SKM-1 treated with dmso at 0.1 percent for 144 hours (cell line): ENCODE results near the gene GFPT2.
A peak's percentile ranks its signal among the peaks of the same experiment; 100 is the strongest.

ENCODE experiments used
- DNase-seq: peaks from one replicate; lab custom pipeline; 2025; ENCODE audit not compliant: unreplicated experiment; lab: John Stamatoyannopoulos, UW

GFPT2 gene

DNA sequence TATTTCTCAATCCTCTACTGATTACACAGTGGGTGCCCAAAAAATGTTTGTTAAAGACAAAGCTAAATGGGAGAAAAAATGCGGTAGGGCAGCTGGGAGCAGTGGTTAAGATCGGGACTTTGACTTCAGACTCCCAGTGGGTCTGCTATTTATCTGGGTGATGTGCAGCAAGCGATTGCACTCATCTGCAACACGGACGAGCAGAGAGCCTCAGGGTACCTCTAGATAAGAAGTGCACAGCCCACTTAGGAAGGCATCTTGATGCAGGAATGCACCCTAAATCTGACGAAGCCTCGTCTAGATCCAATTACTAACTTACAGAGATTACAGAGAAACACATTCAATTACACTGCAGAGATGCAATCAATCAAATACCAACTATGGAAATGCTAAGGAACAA lies 65.3 kb downstream of the GFPT2 start:
- DNase-seq, result no peak

DNA sequence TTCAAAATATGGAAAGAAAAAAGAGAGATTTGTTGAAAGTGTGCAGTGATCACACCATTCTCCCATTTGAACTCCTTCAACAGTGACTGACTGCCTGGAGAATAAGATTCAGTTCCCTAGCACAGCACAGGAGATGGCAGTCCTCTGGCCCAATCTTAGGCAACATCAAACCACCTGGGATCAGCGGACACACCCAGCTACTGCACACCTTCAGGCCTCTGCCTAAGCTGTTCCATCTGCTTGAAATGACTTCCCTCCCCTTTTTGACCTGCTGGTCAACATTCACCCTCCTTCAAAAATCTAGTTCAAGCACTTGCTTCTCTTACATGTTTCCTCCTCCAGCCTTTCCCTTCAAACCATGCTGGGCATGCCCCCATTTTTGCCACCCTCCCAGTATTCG lies 65.7 kb downstream of the GFPT2 start:
- no peak for DNase-seq

DNA sequence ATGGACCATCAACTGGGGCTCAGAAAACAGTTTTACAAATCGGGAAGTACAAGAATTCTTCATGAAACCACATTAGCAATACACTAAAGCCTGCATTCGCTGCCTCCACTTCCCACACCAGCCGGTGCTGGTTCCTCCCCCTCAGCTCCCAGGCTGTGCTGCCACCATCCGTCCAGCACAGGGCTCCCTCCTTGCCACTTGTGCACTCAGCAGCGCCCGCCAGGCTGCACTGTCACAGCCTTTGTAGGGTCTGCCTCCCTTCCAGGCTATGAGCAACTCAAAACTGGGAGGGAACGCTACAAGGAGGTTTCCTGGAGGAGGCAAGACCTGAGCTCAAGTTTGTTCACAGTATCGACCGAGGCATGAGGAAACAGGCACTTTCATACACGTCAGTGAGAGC lies 69.0 kb downstream of the GFPT2 start:
- DNase-seq, result peak; percentile 50

DNA sequence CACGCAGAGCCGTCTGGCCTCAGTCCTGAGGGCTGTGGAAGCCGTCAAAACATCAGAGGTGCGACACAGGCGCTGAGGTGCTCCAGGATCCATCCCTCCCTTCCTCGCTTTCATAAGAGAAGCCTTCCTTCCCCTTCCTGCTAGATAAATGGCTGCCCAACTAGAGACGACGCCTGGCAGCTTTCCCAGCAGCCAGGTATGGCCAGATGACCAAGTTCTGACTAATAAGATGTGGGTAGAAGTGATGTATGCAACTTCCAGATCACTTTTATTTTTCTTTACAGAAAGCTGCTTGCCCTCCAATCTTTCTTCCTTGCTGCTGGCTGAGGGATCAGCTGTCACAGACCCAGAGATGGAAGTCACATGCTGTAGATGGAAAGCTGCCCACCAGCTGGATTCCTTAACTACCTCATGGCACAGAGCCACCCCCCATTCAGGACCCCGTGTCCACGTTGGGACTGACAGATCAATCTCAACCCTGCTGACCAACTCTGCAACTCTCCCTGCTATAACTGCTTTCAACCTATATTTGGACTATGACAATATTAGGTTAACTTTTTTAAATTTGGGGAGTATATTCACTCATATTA lies 70.0 kb downstream of the GFPT2 start:
- no peak for DNase-seq

DNA sequence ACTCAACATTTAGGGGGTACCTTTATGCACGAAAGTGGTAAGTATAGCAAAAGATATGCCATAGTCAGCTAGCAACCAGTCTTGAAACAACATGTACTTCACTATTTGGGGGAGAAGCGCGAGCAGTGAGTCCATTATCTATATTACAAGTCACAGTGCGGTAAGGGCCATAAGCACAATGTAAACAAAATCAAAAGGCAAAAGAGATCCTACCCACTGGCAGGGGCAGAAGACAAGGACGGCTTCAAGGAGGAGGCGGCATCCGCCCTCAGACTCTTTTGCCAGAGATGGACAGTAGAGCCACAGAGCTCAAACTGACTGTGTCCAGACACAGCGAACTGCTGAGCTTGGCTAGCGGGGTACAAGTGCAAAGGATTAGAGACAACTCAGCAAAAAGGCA lies 70.9 kb downstream of the GFPT2 start:
- no peak for DNase-seq

DNA sequence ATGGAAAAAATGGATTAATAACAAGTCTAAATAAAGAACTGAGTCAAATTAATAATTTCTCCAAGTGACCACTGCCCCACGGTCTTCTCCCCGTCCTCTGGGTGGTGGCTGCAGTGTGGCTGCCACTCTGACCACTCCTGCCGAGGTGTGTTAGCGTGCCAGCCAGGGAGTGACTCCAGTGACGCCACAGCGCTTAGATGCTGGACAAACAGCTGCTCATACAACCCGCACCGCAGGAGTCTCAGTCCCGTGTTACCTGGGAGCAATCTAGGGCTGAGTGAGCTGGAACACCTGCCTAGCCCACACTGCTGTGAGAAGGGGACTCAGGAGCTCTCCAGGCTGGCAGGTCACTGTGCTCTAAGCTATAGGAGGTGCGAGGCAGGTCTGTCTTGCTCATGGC lies 71.4 kb downstream of the GFPT2 start:
- no peak for DNase-seq

DNA sequence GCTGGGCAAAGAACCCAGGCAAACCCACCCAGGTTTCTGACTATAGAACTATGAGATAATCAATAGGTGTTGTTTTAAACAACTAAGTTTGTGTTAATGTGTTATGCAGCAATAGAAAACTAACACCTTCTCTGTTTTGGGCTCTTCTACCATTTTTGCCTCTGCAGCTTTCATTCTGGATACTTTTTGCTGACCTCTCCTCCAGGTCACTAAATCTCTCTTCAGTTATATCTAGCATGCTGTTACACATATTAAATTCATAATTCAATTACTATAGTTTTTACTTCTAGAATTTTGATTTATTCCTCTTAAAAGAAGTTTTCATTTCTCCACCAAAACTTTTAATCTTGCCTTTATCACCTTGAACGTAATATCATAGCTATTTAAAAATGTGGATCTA lies 78.4 kb downstream of the GFPT2 start:
- no peak for DNase-seq

DNA sequence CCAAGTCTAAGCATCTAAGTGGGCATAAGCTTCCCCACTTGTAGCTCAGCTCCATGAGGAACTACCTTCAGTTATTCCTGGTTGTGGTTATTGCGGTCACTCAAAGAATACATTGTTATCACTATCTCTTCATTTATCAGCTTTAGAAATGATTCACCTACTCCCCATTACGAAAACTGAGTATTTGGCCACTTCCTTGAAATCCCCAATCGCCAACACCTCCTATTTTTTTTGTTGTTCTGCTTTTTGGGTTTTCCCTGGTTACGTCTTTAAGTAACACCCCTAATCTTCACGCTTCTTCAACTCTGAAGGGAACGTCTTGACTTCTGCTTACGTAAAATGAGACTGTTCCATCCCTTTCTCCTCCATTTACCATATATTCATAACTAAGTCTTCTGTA lies 81.9 kb downstream of the GFPT2 start:
- peak; percentile 79 for DNase-seq

DNA sequence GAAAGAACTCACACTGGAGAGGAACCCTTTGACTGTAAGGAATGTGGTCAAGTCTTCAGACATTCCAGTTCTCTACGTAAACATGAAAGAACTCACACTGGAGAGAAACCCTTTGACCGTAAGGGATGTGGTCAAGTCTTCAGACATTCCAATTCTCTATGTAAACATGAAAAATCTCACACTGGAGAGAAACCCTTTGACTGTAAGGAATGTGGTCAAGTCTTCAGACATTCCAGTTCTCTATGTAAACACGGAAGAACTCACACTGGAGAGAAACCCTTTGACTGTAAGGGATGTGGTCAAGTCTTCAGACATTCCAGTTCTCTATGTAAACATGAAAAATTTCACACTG lies 93.9 kb downstream of the GFPT2 start:
- no peak for DNase-seq

DNA sequence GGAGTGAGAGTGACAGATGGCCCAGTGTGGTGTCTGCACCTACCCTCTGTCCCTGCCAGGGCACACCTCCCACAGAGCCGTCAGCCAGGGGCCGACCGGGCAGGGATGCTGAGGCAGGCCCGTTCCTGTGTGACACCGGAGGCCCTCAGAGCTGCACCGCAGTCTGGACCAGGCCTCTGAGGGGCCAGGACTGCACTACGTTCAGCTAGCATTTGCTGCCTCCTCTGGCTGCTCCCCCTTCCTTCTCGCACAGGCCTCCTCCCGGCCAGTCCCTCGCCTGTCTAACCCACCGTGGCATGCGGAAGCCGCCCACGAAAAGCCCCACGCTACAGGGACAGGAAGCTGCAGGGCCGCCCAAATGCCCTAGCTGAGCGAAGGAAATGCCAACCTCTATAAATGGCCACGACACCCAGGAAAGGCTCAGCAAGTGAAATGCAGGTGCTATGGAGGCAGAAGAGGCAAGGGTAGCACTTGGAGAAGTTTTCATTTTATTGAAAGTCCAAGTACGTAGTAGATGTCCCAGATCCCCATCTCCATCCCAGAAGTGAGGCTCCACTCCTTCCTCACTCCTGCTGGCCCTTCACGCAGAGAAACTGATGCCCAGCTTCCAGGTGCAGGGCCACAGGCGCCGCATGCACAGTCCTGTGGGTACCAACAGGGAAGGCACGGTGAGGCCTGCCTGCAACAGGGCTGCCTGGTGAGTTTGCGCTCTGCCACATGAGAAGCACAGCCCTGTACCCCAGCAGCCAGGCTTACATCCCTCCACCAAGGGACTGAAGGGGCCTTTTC lies 99.9 kb downstream of the GFPT2 start:
- DNase-seq, result no peak

DNA sequence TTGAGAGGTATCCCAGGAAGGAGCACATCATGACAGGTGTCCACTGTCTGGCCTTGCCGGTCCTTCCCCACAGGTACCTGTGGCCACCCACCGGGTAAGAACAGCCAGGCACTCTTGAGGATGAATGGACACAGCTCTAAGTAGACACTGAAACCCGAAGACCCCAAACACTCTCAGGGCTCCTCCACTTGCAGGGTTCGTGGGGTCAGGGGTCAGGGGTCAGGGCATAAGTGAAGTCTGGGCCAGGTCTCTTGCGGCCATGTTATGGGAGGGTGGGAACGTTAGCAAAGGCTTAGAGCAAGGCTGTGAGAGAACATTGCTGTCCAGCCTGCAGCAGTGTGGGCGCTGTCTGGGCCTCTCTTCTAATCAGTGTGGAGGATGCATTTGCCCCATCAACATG lies 101.2 kb downstream of the GFPT2 start:
- DNase-seq, result no peak

DNA sequence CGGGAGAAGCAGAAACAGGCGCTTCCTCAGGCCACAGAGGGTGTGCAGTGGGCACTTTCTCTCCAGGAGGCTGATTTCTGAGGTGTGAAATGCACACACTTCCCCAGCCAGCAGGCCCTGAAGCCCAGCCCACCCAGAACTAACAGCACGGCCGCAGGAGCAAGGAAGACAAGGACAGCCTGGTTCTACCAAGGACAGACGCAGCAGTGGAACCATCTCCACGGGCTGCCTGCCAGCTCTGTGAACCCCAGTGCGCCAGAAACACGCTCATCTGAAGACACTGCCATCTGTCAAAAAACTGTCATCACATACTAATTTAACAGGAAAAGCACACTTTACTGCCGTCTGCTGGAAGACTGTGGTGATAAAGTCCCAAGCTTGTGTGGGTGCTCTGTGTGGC lies 102.0 kb downstream of the GFPT2 start:
- DNase-seq, result no peak
